T-cell (primary cell): ENCODE data around the gene RNASE7. TPM values are rescaled to one million over a fixed set of nuclear protein-coding genes. Genes with fewer than 3 reads are reported as not detected.

Source experiments
- ATAC-seq, 4 experiments: fragments of 200-7000 bp in 3 of 4; fragments of 150-1000 bp in 1 of 4; cut with Tn5 transposase; replicated peaks in 1 of 4; 1 replicate in 3 of 4; 2 replicates in 1 of 4; pipeline ENCODE4 v1.10.0; 2021; ENCODE audit warnings: moderate library complexity in 3 of 4, mild to moderate bottlenecking in 2 of 4, moderate number of reproducible peaks in 1 of 4
- CTCF ChIA-PET, 2 donors: fragments of 300-600 bp; sonication (Branson Sonifier 250); formaldehyde crosslinking; loops; one replicate each; lab custom pipeline; 2022; ENCODE audit warnings: antibody characterized with exemption in 2 of 2; lab: Charles Lee
- POLR2A ChIA-PET, 2 donors: fragments of 300-600 bp; sonication (Branson Sonifier 250); formaldehyde crosslinking; loops; one replicate each; lab custom pipeline; 2022; ENCODE audit warnings: antibody characterized with exemption in 2 of 2; lab: Charles Lee
- DNase-seq, 35 experiments: peaks; one replicate each; pipeline versions ENCODE4 v3.0.0 to v3.0.0-alpha.2; 2013 to 2023
- H3K27ac ChIP-seq: one replicate; pipeline ENCODE4 v1.5.1; 2013; ENCODE audit warnings: low read length
- H3K27me3 ChIP-seq, 2 experiments: replicated peaks in 1 of 2; 1 replicate in 1 of 2; 2 replicates in 1 of 2; pipeline versions ENCODE4 v1.6.1 to v1.7.0; 2013; ENCODE audit warnings: low read length in 1 of 2, mixed read lengths in 1 of 2; ENCODE audit not compliant: control insufficient read depth in 2 of 2, insufficient read depth in 2 of 2; ENCODE audit errors: extremely low read depth in 1 of 2
- H3K36me3 ChIP-seq, 2 donors: 1 replicate in 1 of 2; 2 replicates in 1 of 2; pipeline versions ENCODE4 v1.6.1 to v1.7.0; 2013; ENCODE audit warnings: low read length in 1 of 2; ENCODE audit not compliant: control insufficient read depth in 2 of 2, insufficient read depth in 1 of 2; ENCODE audit errors: extremely low read depth in 1 of 2
- H3K4me1 ChIP-seq, 2 experiments: 1 replicate in 1 of 2; 2 replicates in 1 of 2; pipeline versions ENCODE4 v1.6.1 to v1.7.0; 2013; ENCODE audit warnings: low read length in 2 of 2, mixed read lengths in 1 of 2; ENCODE audit not compliant: insufficient read depth in 2 of 2, control insufficient read depth in 1 of 2; ENCODE audit errors: extremely low read depth in 1 of 2
- H3K4me3 ChIP-seq, 2 donors: 1 replicate in 1 of 2; 2 replicates in 1 of 2; pipeline versions ENCODE4 v1.5.1 to v1.7.0; 2013; ENCODE audit warnings: mild to moderate bottlenecking in 2 of 2, low read length in 1 of 2, moderate library complexity in 1 of 2; ENCODE audit not compliant: control insufficient read depth in 1 of 2; ENCODE audit errors: extremely low read depth in 1 of 2
- H3K9me3 ChIP-seq: 2 replicates; pipeline ENCODE4 v1.7.0; 2013
- H3K27ac Mint-ChIP-seq, 2 donors: one replicate each; pipeline ENCODE4 v1.8.0; 2020 to 2021; ENCODE audit warnings: mild to moderate bottlenecking in 2 of 2, mixed read lengths in 2 of 2
- H3K27me3 Mint-ChIP-seq, 2 donors: one replicate each; pipeline ENCODE4 v1.8.0; 2021 to 2022; ENCODE audit warnings: mixed read lengths in 2 of 2
- H3K36me3 Mint-ChIP-seq: one replicate; pipeline ENCODE4 v1.8.0; 2021; ENCODE audit warnings: mixed read lengths
- H3K4me1 Mint-ChIP-seq, 3 donors: one replicate each; pipeline ENCODE4 v1.8.0; 2020 to 2022; ENCODE audit warnings: mixed read lengths in 3 of 3, mild to moderate bottlenecking in 1 of 3
- H3K4me3 Mint-ChIP-seq, 3 donors: one replicate each; pipeline ENCODE4 v1.8.0; 2020 to 2022; ENCODE audit warnings: mild to moderate bottlenecking in 3 of 3, mixed read lengths in 3 of 3, moderate library complexity in 3 of 3
- H3K9me3 Mint-ChIP-seq, 3 donors: one replicate each; pipeline ENCODE4 v1.8.0; 2020 to 2022; ENCODE audit warnings: mixed read lengths in 3 of 3
- WGBS: methylation state at CpG from one replicate; pipeline ENCODE4 v1.1.5; 2013; ENCODE audit warnings: missing lambda C conversion rate; ENCODE audit not compliant: insufficient coverage; 5-methylcytosine and 5-hydroxymethylcytosine counted together
- total RNA-seq, 35 experiments: library from RNA in 6 of 35; stranded (reverse) in 6 of 35; fragments of 120-200 nt in 1 of 35; gene quantifications; one replicate each; pipeline versions ENCODE4 v1.2.1 to v1.2.4 and lab custom pipeline; 2013 to 2026

The RNASE7 gene
- total RNA-seq, 5 donors from 2014 or later (not counting 1 experiment from before 2014, with no cell fraction given): not detected

DNA sequence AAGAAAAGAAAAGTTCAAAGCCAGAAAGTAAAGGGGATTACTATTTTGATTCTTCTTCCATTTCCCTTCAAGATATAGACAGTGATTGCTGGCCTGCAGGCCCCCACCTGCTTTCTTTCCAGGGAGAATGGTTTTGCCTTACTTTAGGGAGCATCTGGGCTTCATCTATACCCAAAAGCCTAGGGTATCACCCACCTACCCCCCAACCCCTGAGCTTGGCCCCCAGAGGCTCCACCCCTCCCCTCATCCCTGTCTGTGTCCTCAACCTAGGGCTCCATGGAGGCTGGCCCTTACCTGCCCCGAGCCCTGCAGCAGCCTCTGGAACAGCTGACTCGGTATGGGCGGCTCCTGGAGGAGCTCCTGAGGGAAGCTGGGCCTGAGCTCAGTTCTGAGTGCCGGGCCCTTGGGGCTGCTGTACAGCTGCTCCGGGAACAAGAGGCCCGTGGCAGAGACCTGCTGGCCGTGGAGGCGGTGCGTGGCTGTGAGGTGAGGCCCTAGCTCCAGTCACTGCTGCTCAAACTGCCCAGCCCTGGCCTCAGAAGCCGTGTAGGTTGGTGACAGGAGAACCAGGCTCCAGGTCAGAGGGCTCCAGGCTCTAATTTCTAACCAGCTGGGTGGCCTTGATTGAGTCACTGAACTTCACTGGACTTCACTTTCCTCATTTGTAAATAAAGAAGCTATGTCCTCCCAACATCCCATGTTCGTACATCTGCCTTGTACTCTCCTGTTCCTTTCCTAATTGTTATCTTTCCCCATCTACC lies 41.6 kb downstream of the RNASE7 start:
- DNase-seq (no peak), ATAC-seq (no peak)
- H3K4me3 ChIP-seq: no peak overlapping the region
- peaks cover under 1 to 3% of the 10 kb centered on the region in 2 donors for H3K27me3 Mint-ChIP-seq
- H3K4me1 Mint-ChIP-seq: peaks cover 20 to 26% (median 24%) of the 10 kb centered on the region in 3 donors
- no peaks in the 10 kb centered on the region for H3K9me3 ChIP-seq
- no peak overlapping the region for H3K27ac ChIP-seq
- POLR2A ChIA-PET: no interaction called here
- no peak overlapping the region for H3K4me3 Mint-ChIP-seq
- no peaks in the 10 kb centered on the region for H3K36me3 Mint-ChIP-seq
- no peaks in the 10 kb centered on the region for H3K9me3 Mint-ChIP-seq
- H3K27me3 ChIP-seq: no peaks in the 10 kb centered on the region
- 86% methylated on average over 11 of the region's 11 CpGs for WGBS
- H3K27ac Mint-ChIP-seq: no peak overlapping the region
- H3K36me3 ChIP-seq: no peaks in the 10 kb centered on the region
- peaks cover 3 to 23% of the 10 kb centered on the region in 2 experiments for H3K4me1 ChIP-seq
- CTCF ChIA-PET: interaction anchor here in 1 of 2 donors (0.6 to 0.7 kb wide), 2 partner anchors 9 to 16 kb away, joined by 3 to 4 read pairs; no protein-coding TSS in a partner anchor

DNA sequence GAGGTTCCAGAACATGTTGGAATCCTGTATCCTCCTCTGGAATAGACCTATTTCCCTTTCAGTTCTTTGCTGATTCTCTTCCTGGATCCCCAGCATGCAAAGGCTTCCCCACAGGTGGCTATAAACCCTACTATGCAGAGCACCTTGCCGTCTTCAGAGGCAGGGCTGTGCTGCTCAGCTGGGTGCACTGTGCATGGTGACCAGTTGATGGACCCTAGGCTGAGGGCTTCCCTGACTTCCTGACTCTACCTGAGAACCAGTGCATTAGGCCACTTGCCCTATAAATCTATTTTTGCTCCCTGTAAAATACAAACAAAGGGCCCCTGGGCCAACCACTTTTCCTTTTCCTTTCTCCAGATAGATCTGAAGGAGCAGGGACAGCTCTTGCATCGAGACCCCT lies 42.2 kb downstream of the RNASE7 start:
- Mint-ChIP-seq H3K27ac (peak overlapping the region in 1 of 2 donors; percentile 3), H3K36me3 (no peaks in the 10 kb centered on the region), H3K27me3 (peaks cover 0 to 3% of the 10 kb centered on the region in 2 donors), H3K4me3 (no peak overlapping the region), H3K9me3 (no peaks in the 10 kb centered on the region), H3K4me1 (peaks cover 20 to 30% (median 30%) of the 10 kb centered on the region in 3 donors)
- Histone ChIP-seq H3K4me3 (no peak overlapping the region), H3K27ac (no peak overlapping the region), H3K4me1 (peaks cover 3 to 23% of the 10 kb centered on the region in 2 experiments), H3K27me3 (no peaks in the 10 kb centered on the region), H3K36me3 (no peaks in the 10 kb centered on the region), H3K9me3 (no peaks in the 10 kb centered on the region)
- POLR2A ChIA-PET: interaction anchor here in 1 of 2 donors (0.6 kb wide), 1 partner anchor 13 kb away, joined by 8 read pairs; no protein-coding TSS in a partner anchor
- 78% methylated on average over 2 of the region's 2 CpGs for WGBS
- ATAC-seq (no peak), DNase-seq (no peak)
- CTCF ChIA-PET: interaction anchor here in 1 of 2 donors (0.7 kb wide), 1 partner anchor 10 kb away, joined by 3 read pairs; no protein-coding TSS in a partner anchor

DNA sequence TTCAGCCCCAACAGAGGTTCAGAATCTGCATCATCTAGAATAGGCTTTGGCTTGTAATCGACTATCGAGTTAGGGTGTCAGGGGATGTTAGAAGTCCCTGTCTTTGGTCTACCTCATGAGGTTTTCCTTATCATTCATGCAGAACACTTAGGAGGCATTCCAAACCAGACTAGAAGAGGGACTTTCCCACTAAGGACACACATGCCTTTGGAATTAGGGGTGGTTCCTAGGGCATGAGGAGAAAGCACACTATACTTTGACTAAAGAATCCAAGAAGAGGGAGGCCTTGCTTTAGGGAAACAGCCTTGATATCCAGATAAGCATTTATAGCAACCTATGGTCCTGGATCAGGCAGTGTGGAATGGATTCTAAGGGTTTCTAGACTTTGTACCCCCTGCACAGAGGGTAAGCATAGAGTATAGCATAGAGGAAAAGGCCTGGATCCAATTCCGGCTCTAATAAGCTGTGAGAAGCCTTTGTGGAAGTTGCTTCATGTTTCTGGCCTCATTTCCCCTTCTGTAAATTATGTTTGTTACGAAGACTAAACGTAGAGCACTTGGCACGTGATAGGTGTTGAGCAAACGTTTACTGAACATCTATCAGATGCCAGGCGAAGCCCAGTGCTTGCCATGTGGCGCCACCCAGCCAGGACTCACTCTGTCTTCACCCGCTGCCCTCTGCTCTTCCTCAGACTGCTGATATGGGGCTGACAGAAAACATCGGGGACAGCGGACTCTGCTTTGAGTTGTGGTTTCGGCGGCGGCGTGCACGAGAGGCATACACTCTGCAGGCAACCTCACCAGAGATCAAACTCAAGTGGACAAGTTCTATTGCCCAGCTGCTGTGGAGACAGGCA lies 43.1 kb downstream of the RNASE7 start:
- CTCF ChIA-PET: interaction anchor here in 1 of 2 donors (2.6 kb wide), 1 partner anchor 19 kb away, joined by 11 read pairs; no protein-coding TSS in a partner anchor
- Histone ChIP-seq H3K36me3 (no peaks in the 10 kb centered on the region), H3K27ac (no peak overlapping the region), H3K4me1 (peaks cover 3 to 23% of the 10 kb centered on the region in 2 experiments), H3K4me3 (no peak overlapping the region), H3K27me3 (no peaks in the 10 kb centered on the region), H3K9me3 (no peaks in the 10 kb centered on the region)
- 85% methylated on average over 15 of the region's 17 CpGs for WGBS
- ATAC-seq: no peak
- DNase-seq: peak in 1 of 35 experiments; percentile 29
- peaks cover 0 to 1% of the 10 kb centered on the region in 2 donors for H3K27me3 Mint-ChIP-seq
- no peak overlapping the region for H3K4me3 Mint-ChIP-seq
- H3K4me1 Mint-ChIP-seq: peaks cover 20 to 30% (median 30%) of the 10 kb centered on the region in 3 donors
- no peaks in the 10 kb centered on the region for H3K9me3 Mint-ChIP-seq
- no peaks in the 10 kb centered on the region for H3K36me3 Mint-ChIP-seq
- POLR2A ChIA-PET: no interaction called here
- H3K27ac Mint-ChIP-seq: no peak overlapping the region

DNA sequence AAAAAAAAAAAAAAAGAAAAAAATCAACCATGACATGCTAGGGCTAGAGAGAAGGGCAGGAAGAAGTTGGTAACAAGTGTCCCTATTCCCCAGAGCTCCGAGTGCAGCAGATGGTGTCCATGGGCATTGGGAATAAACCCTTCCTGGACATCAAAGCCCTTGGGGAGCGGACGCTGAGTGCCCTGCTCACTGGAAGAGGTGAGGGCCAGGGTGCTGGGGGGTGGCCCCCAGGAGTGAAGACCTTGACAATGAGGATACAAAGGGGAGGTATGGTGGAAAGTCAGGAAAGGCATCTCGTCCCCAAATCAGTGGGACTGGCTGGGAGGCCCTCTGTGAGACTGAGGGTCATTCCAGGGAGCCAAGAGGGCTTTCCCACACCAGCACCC lies 44.7 kb downstream of the RNASE7 start:
- Histone ChIP-seq H3K9me3 (no peaks in the 10 kb centered on the region), H3K4me1 (peaks cover 3 to 23% of the 10 kb centered on the region in 2 experiments), H3K27ac (peak overlapping the region; percentile 96), H3K4me3 (no peak overlapping the region), H3K36me3 (peaks cover 0 to 4% of the 10 kb centered on the region in 2 donors), H3K27me3 (no peaks in the 10 kb centered on the region)
- Mint-ChIP-seq H3K9me3 (no peaks in the 10 kb centered on the region), H3K4me1 (peaks cover 22 to 32% (median 30%) of the 10 kb centered on the region in 3 donors), H3K36me3 (no peaks in the 10 kb centered on the region), H3K4me3 (no peak overlapping the region), H3K27ac (peak overlapping the region; percentile 30 to 91), H3K27me3 (no peaks in the 10 kb centered on the region)
- ATAC-seq: no peak
- ChIA-PET CTCF (interaction anchor here (0.7 to 3.9 kb wide), 11 partner anchors 9 to 744 kb away, joined by 3 to 61 read pairs (median 11); partner anchors contain the start of gene ARHGEF40 (in 1 of the 2)), POLR2A (interaction anchor here (0.8 to 1.5 kb wide), 4 partner anchors 9 to 18 kb away, joined by 3 to 6 read pairs (median 4); no protein-coding TSS in a partner anchor)
- DNase-seq: no peak
- WGBS: 85% methylated on average over 3 of the region's 4 CpGs

DNA sequence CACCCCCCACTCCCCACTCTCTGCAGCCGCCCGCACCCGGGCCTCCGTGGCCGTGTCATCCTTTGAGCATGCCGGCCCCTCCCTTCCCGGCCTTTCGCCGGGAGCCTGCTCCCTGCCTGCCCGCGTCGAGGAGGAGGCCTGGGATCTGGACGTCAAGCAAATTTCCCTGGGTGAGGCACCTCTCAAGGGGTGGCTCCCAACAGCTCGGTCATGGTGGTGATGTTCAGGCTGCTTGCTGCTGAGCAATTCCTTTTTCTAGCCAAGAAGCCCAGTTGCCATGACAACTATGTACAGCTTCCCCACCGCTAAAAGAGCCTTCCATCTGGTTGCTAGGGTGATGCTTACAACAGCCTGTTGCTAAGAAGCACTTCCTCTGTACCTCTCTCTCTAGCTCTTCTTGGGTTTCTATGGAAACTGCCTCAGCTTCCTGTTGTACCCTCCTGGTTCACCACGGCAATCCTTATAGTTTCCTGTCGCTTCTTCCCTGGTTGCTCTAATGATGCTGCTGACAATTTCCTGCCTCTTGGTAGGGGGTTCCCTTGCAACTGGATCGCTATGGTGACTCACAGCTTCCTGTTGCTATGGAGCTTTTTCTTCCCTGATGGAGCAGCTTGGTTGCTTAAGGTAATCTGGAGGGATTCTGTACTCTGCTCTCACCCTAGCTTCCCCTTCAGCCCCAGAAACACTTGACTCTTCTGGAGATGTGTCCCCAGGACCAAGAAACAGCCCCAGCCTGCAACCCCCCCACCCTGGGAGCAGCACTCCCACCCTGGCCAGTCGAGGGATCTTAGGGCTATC lies 45.3 kb downstream of the RNASE7 start:
- Mint-ChIP-seq H3K4me3 (no peak overlapping the region), H3K4me1 (peaks cover 23 to 33% (median 32%) of the 10 kb centered on the region in 3 donors), H3K27ac (peak overlapping the region; percentile 86 to 87), H3K27me3 (no peaks in the 10 kb centered on the region), H3K9me3 (no peaks in the 10 kb centered on the region), H3K36me3 (peaks cover 2% of the 10 kb centered on the region)
- ChIA-PET CTCF (interaction anchor here (0.6 to 3.9 kb wide), 13 partner anchors 8 to 745 kb away, joined by 3 to 61 read pairs (median 6); partner anchors contain the start of genes ARHGEF40 (in 1 of the 2) and TMEM253 (in 1 of the 2)), POLR2A (interaction anchor here (0.8 to 1.5 kb wide), 4 partner anchors 8 to 19 kb away, joined by 3 to 6 read pairs (median 4); no protein-coding TSS in a partner anchor)
- DNase-seq (peak in 33 of 35 experiments; percentile 30 to 96 (median 77)), ATAC-seq (peak; percentile 64 to 90 (median 82))
- Histone ChIP-seq H3K27ac (peak overlapping the region; percentile 96), H3K4me3 (no peak overlapping the region), H3K27me3 (no peaks in the 10 kb centered on the region), H3K36me3 (peaks cover 0 to 4% of the 10 kb centered on the region in 2 donors), H3K4me1 (peaks cover 3 to 27% of the 10 kb centered on the region in 2 experiments), H3K9me3 (no peaks in the 10 kb centered on the region)
- WGBS: 65% methylated on average over 11 of the region's 19 CpGs
